GM21717 (cell line): ENCODE results near the gene SMARCA2.

Experiments
- ATAC-seq: cut with Tn5 transposase; IDR thresholded peaks from one replicate; pipeline ENCODE4 v1.9.1; 2021; ENCODE audit warnings: mild to moderate bottlenecking, moderate library complexity; ENCODE audit not compliant: unreplicated experiment

The SMARCA2 gene

DNA sequence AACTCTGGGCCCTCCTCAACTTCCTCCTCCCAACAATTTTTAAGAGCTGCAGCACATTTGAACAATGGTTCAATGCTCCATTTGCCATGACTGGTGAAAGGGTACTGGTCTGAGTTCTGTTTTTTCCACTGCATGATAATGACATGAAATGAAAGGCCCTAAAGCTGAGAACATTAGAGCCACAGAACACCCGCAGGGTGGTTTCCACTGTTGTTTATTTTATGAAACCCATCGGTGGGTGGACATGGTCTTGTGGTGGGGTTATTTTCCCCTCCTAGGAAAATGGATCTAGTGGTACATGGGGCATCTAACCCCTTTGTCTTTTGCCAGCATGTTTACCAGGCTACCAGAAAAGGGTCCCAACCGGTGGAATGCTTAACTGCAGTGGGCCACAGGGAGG lies 71.8 kb downstream of the SMARCA2 start:
- no peak for ATAC-seq

- peak; percentile 76 for ATAC-seq
Observed at GRCh38 chr9:2087500-2088313, 72.6 kb downstream of the SMARCA2 start.

DNA sequence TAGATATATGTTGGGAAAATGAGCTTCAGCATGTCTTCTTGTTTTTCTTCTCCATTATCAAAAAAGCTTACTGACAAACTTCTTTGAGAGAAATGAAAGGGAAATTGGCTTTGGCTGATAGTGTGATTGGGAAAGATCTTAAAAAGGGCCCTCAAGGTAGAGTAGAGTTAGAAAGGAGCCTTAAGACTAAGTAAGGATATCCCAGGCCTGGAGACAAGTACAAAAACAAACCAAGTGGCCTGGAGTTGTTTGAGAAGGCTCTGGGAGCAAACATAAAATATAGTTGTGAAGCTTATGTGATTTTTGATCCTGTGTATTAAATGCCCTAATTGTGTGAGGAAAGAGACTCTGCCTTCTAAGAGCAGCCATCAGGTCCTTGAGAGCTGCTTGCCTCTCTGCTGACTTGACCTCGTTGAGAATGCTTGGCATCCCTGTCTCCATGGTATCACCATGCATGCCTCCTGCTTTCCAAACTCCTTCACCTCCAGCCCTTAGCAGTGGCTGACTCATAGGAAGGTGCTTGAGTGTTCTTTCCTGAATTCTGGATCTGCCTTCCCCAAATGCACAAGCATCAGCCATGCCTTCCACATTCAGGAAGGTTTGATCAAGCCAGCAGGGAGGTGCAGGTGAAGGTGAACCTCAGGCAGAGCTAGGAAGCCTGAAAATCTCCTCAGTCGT lies 78.9 kb downstream of the SMARCA2 start:
- ATAC-seq = no peak

- ATAC-seq = no peak
Observed at GRCh38 chr9:2096376-2096970, 81.3 kb downstream of the SMARCA2 start.

- no peak for ATAC-seq
Observed at GRCh38 chr9:2106666-2107065, 91.5 kb downstream of the SMARCA2 start.

- no peak for ATAC-seq
Observed at GRCh38 chr9:2107906-2108451, 92.8 kb downstream of the SMARCA2 start.

GRCh38 chr9:2109069-2109650 lies 94.0 kb downstream of the SMARCA2 start:
- ATAC-seq = no peak

- no peak for ATAC-seq
Observed at GRCh38 chr9:2110036-2110435, 94.9 kb downstream of the SMARCA2 start.

- ATAC-seq = no peak
Observed at GRCh38 chr9:2116073-2116472, 100.9 kb downstream of the SMARCA2 start.

DNA sequence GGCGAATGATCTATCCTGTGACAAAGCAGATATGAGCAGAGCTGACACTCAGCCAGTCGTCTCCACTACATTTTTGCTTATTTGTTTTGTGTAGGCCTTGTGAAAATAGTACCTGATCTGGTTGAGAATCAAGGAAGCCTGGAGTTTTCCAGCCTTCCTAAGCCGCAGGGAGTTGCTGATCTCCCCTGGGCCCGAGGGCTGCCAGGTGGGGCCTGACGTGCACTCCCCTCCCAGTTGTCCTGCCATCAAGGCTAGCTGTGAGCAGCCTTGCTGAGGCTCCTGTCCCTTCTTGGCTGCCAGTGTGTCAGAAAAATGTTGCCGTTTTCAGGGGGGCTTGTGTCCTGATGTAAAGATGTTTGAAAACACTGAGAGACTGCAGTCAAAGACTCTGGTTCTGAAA lies 102.4 kb downstream of the SMARCA2 start:
- no peak for ATAC-seq

- ATAC-seq = no peak
Observed at GRCh38 chr9:2119566-2119965, 104.4 kb downstream of the SMARCA2 start.

- no peak for ATAC-seq
Observed at GRCh38 chr9:2120926-2121689, 106.0 kb downstream of the SMARCA2 start.

DNA sequence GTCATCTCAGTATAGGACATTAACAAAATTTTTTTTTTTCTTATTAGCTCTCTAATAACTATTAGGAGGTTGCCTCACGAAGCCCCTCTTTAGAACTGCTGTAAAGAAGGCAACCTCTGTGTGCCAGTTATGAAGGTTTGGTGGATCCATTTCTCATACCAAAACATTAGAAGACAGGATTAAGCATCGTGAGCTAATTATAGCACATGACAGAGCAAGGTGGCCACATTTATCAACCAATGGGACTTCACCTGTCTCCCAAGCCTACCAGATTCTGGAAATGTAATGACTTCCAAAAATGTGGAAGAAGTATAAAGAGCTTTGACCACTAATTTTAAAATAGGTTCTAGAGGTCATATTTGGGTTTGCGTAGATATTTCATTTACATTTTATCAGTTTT lies 107.2 kb downstream of the SMARCA2 start:
- ATAC-seq = no peak

- peak; percentile 94 for ATAC-seq
Observed at GRCh38 chr9:2125906-2126305, 110.8 kb downstream of the SMARCA2 start.

- no peak for ATAC-seq
Observed at GRCh38 chr9:2126331-2126803, 111.2 kb downstream of the SMARCA2 start.

DNA sequence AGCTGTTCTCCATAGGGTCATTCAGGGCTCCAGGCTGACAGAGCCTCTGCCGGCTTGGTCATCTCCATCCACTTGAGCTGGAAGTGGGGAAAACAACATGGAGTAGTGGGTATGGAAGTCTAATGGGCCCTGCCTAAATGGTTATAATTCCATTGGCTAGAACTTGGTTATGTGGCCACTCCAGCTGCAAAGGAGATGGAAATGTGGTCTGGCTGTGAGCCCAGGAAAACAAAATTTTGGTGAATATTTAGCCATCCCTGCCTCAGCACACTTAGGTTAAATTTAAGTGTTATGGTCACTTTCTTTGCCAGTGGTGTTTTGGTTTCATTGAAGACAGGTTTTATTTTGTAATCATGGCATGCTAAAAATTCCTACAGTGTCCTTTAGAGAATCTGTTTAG lies 112.3 kb downstream of the SMARCA2 start:
- no peak for ATAC-seq

DNA sequence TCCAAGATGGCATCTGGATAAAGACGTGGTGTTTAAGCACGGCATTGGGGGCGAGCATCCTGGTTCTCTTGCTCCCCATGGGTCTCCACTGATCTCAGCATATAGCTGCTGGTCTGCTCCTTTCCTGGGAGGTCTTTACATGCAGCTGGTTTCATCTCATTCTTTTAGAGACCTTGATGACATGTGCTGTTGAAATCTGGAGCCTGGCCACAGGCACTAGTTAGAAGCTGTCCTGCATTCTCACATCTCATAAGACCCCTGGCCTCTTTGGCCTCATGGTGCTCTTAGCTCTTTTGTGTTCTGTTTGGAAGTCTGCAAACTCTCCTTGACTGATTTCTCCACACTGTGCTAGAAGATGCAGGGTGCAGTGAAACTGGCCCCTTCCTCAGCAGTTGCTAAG lies 113.0 kb downstream of the SMARCA2 start:
- ATAC-seq = no peak

- ATAC-seq = no peak
Observed at GRCh38 chr9:2128618-2129017, 113.5 kb downstream of the SMARCA2 start.

DNA sequence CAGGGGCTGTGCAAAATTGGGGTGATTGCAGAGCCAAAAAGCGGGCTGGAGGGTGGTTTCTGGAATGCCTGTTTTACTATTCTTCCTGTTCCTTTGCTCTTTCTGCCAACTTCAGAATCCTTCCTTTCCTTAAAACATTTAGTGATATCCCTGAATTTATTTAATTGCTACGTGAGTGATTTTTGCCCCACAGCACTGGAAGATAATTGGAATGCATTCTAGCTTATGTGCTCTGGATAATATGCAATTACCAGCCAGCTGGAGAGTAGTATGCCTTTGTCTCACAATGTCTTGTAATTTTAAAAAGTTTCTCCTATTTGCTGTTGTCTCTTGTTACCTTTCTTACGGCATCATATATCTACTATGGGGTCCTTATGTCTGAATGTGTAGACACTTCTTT lies 115.8 kb downstream of the SMARCA2 start:
- ATAC-seq = no peak

GRCh38 chr9:2132484-2133082 lies 117.4 kb downstream of the SMARCA2 start:
- ATAC-seq = no peak
